IPS-18c (cell line): ENCODE measurements around the gene MAP3K13.

Experiments
- H3K4me3 ChIP-seq: 2 replicates; pipeline ENCODE4 v1.7.0; 2013; ENCODE audit warnings: low read depth, mild to moderate bottlenecking, low read length, moderate library complexity; ENCODE audit not compliant: insufficient read depth
- H3K9me3 ChIP-seq: one replicate; pipeline ENCODE4 v1.6.1; 2013; ENCODE audit warnings: mild to moderate bottlenecking, low read length, moderate library complexity; ENCODE audit not compliant: control insufficient read depth, insufficient read depth

The MAP3K13 gene, protein sequence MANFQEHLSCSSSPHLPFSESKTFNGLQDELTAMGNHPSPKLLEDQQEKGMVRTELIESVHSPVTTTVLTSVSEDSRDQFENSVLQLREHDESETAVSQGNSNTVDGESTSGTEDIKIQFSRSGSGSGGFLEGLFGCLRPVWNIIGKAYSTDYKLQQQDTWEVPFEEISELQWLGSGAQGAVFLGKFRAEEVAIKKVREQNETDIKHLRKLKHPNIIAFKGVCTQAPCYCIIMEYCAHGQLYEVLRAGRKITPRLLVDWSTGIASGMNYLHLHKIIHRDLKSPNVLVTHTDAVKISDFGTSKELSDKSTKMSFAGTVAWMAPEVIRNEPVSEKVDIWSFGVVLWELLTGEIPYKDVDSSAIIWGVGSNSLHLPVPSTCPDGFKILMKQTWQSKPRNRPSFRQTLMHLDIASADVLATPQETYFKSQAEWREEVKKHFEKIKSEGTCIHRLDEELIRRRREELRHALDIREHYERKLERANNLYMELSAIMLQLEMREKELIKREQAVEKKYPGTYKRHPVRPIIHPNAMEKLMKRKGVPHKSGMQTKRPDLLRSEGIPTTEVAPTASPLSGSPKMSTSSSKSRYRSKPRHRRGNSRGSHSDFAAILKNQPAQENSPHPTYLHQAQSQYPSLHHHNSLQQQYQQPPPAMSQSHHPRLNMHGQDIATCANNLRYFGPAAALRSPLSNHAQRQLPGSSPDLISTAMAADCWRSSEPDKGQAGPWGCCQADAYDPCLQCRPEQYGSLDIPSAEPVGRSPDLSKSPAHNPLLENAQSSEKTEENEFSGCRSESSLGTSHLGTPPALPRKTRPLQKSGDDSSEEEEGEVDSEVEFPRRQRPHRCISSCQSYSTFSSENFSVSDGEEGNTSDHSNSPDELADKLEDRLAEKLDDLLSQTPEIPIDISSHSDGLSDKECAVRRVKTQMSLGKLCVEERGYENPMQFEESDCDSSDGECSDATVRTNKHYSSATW

DNA sequence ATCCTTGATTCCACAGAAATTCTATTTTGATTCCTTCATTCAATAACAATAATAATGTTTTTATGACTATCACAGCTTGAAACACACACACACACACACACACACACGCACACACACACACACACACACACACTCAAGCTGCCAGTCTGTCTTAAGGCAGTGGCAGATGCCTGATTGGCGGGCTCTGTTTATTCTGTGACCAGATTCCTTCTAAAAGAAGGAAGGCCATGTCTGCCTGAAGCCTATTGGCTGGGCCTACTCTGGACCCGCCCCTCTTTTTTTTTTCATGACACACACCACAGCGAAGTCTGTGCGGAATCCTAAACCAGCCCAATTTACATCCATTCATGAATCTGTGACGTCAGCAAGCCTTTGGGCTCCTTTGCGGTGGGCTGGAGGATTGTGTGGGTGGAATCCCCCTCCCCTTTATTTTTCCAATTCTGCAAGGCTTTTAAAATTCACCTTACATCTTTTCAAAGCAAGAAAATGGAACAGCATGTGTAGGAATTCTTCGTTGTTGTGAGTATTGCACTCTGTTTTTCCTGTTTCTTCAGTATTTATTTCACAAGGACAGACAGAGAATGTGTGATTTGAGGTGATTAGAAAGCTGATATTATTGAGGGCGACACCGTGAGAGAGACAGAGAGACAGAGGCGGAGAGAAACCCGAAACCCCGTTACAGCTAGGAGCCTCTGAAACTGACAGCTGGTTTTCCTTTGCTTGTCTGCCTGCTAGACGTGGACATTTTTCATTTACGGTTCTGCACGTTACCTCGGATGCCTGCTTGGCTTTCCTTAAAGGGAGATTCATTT is at the start of gene MAP3K13:
Gene MAP3K13, plus strand, starts transcription at position 287 of the 812 bp plus-strand sequence. CDS start 65,446 bp downstream, outside the sequence.
- H3K9me3 ChIP-seq = no peaks in the 10 kb centered on the region

DNA sequence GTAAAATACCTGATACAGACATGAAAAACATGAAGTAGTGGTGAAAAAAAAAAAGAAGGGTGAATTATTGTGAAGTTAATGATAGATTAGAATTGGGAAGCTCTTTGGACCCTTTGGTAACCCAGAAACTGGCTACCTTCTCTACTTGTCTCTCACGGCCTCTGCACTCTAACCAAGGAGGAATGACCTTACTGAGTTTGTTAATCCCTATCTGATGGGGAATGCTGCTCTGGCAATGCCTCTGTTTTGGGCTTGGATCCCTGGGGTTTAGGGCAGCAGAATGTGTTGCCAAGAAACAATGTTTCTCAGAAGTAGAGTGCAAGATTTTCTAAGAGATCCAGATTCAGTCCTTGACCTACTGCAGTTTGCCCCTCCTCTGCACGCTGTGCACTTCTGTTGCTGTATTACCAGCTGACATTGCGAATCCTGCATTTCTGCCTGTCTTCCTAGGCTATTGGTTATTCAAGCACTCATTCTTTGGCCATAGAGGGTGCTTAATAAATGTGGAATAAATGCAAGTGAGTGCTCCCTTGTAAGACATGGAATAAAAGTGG is 49.2 kb upstream of the MAP3K13 start:
- Histone ChIP-seq H3K9me3 (no peaks in the 10 kb centered on the region), H3K4me3 (no peak overlapping the region)

More for the DNA sequence above, at the start of gene MAP3K13:
- peak within 1 kb of the TSS; percentile 51 for H3K4me3 ChIP-seq

DNA sequence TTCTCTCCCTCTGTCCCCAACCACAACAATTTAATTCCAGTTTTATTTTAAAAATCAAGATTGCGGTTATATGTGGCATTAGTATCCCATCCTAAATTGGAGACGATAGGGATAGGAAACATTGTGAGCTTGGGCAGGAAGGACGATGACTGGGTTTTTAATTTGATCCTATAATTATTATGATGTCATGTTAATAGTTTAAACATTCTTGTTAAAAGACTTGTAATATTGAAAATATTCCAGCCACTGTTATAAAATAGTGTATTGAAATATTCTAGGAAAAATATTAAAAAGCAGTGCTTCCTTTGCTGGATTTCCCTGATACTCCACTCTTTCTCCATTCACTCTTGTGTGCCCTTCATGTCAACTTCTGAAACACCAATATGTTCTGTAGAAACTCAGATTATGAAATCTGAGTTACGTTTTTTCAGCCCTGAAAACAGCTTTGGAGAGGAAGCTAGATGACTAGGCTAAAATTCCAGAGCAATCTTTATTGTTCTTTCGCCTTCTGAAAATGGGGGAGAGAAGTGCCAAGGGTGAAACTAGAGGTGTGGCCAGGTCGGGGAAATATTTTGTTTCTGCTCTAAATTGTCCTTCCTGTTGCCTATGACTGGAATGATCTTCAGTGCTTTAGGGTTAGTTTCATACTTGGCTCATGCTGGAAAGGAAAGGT is 46.1 kb upstream of the MAP3K13 start:
- H3K9me3 ChIP-seq = no peaks in the 10 kb centered on the region
- no peak overlapping the region for H3K4me3 ChIP-seq

DNA sequence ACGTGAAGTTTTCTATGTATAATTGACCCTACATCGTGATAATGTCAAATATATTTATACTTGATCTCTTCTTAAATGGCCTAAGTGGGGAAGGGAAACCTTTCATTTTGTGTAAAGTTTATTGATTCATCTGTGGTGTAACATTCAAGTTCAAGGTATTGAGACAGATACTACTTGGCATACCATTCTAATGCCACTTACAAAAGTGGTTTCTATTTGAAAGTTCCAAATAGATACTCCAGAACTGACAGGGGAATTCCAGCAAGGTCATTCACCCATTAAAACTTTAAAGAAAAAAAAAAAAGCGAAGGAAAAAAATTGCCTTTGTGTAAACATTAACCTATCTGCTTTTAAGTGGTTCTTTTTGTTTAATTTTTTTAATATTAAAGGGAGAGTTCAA is 45.3 kb upstream of the MAP3K13 start:
- no peak overlapping the region for H3K4me3 ChIP-seq
- no peaks in the 10 kb centered on the region for H3K9me3 ChIP-seq

DNA sequence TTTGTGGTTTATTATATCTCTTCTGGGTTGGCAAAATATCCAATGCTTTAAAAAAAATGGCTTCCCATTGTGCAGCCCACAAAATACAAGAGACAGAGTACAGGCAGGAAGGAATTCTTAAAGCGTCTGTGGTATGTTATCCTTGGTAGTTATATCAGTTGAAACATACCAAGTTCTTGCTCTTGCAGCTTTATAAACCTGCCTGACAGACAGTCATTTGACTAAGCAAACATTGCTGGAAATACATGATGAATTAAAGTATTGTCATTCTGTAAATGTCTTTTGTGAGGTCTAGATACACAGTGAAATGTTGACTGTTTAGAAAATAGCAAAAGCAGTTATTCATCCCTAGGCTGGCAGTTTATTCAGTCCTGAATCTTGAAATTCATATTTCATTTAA is 44.8 kb upstream of the MAP3K13 start:
- H3K9me3 ChIP-seq = no peaks in the 10 kb centered on the region
- no peak overlapping the region for H3K4me3 ChIP-seq

DNA sequence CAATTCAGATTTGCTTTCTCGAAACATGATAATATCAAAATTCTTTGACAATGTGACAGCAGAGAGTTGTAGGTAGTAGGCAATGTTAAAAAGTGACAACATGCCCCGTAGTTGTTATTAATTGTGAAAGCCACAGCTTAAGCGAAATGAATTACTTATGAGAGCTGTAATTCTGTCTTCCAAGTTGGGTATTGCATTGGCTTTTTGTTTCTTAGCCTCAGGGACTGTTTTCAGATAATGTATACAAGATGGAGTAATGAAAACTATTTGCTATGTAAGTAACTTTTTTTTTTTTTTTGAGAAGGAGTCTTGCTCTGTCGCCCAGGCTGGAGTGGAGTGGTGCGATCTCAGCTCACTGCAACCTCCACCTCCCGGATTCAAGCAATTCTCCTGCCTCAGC is 43.1 kb upstream of the MAP3K13 start:
- Histone ChIP-seq H3K9me3 (no peaks in the 10 kb centered on the region), H3K4me3 (no peak overlapping the region)

DNA sequence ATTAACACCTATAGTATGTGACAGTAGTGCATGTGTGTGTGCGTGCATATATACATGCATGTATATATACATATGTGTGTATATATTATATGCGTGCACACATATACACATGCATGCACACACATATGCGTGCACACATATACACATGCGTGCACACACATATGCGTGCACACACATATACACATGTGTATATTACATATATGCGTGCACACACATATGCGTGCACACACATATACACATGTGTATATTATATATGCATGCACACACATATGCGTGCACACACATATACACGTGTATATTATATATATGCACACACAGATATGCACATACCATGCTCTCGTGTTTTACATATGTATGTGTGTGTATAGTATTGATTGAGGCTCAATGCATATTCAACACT is 42.0 kb upstream of the MAP3K13 start:
- no peaks in the 10 kb centered on the region for H3K9me3 ChIP-seq
- H3K4me3 ChIP-seq = no peak overlapping the region

GRCh38 chr3:185322101-185322719 is 40.7 kb upstream of the MAP3K13 start:
- Histone ChIP-seq H3K9me3 (no peaks in the 10 kb centered on the region), H3K4me3 (no peak overlapping the region)

DNA sequence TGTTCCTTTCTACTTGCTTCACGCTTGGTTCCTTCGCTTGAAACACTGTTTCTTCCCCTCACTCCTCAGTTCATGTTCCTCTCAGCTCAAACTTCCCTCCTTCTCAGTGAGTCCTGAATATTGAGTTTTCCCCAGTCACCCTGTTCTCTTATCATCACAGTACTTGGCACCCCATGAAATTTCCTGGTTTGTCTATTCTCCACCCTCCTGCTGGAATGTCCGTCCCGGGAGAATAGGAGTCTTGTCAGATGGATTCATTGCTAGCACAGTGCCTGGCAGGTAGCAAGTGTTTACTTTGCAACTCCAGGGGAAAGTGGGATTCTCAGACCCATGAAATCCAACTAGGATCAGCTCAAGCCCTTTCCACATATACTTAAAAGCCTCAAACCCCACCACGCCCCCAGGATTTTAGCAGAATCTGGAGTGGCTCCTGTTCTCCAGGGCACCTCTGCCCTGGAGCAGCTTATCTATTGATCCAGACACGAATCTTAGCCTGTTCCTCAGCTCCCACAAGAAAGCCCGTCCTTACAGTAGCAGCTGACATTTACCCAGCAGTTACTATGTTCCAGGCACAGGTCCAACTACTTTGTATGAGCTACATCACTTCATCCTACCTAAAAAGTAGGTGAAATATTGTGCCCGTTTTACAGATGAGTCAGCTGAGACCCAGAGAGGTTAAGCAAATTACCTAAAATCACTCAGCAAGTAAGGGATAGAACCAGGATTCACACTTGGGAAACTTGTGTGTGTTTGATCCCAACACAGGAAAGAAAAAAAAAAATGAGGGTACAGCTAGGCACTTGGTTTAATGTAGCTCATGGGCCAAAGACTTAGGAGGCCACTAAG is 36.8 kb upstream of the MAP3K13 start:
- Histone ChIP-seq H3K9me3 (no peaks in the 10 kb centered on the region), H3K4me3 (no peak overlapping the region)

DNA sequence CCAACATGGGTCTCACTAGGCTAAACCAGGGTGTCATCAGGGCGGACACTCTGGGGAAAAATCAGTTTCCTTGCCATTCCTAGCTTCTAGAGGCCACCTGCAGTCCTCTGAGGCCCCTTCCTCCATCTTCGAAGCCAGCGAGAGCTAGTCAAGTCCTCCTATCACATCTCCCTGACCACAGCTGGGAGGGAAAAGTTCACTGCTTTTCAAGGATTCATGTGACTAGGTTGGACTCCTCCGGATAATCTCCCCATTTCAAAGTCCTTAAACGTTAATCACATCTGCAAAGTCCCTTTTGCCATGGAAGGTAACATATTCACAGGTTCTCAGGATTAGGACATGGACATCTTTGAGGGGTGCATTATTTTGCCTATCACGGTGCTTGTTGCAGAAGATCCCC is 35.9 kb upstream of the MAP3K13 start:
- Histone ChIP-seq H3K4me3 (no peak overlapping the region), H3K9me3 (no peaks in the 10 kb centered on the region)

DNA sequence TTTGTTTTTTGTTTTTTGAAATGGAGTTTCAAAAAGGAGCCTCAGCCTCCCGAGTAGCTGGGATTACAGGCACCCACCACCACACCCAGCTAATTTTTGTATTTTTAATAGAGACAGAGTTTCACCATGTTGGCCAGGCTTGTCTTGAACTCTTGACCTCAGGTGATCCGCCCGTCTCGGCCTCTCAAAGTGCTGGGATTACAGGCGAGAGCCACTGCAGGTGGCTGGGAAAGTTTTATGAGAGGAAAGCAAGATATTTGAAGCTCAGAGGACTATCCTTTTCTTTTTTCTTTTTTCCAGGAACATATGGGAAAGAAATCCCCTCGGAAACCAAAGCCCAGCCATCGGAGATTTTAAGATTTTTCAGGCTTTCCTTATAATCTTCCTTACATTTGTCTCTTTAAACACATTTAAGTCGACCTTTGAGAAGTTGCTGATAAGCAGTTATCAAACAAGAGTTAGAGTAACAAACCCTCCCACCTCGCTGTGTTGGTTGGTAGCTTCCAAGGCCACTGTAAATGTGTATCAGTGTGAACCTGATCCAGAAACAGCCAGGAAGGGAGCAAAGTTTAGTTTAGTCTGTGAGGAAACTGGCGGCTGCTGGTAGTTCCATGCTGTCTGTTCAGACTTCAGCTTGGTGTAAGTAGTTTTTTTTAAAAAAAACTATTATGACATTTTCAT is 34.5 kb upstream of the MAP3K13 start:
- Histone ChIP-seq H3K4me3 (no peak overlapping the region), H3K9me3 (no peaks in the 10 kb centered on the region)

DNA sequence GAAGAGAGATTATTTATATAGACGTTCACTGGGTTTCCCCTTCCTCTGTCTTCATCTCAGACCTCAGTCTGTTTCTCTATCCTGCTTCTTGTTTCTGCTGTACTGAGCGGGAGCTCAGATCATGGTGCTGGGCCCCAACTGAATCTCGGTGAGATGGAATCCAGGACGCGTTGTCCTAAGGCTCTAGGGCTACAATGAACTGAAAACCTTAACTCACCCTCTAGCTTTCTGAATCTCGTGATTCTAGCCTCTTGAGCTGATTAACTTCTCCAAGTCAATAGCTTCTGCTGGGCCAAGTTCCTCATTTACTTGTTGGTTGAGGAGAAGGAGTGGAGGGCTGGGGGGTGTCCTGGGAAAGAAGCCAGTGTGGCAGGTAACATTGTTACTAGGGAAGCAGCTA is 32.7 kb upstream of the MAP3K13 start:
- Histone ChIP-seq H3K9me3 (no peaks in the 10 kb centered on the region), H3K4me3 (no peak overlapping the region)

GRCh38 chr3:185330644-185331043 is 32.3 kb upstream of the MAP3K13 start:
- Histone ChIP-seq H3K9me3 (no peaks in the 10 kb centered on the region), H3K4me3 (no peak overlapping the region)

- Histone ChIP-seq H3K9me3 (no peaks in the 10 kb centered on the region), H3K4me3 (no peak overlapping the region)
Observed at GRCh38 chr3:185332026-185332735, 30.8 kb upstream of the MAP3K13 start.
